ENCODE data around the gene IFNA7. TPM values are rescaled to one million over a fixed set of nuclear protein-coding genes. Genes with fewer than 3 reads are reported as not detected.

Gene IFNA7
- polyA plus RNA-seq, 2 of the 4 experiments (the other 2 are of a cell fraction), result not detected

GRCh38 chr9:21153336-21154017, 48.5 kb downstream of the IFNA7 start:
- no peaks in the 10 kb centered on the region for H3K4me1 ChIP-seq
- H3K4me3 ChIP-seq, result no peak overlapping the region
- DNase-seq (ENCODE audit: low read depth in 1 of 2, low spot score in 1 of 2) (peak in 1 of 2 experiments; percentile 3), ATAC-seq (peak; percentile 77 to 80), FAIRE-seq (no peak)
- 35% methylated on average over 3 of the region's 3 CpGs for WGBS (ENCODE audit: missing lambda C conversion rate)
- H3K4me2 ChIP-seq, result no peak overlapping the region
- ChIA-PET CTCF (interaction anchor here (0.5 to 1.4 kb wide), 5 partner anchors 9 to 255 kb away, joined by 3 to 4 read pairs (median 3); partner anchors contain the start of gene IFNA8), POLR2A (no interaction called here)
- no peak overlapping the region for H3K27ac ChIP-seq
- peaks cover 5% of the 10 kb centered on the region; the same call in 2 of the 3 replicates for H3K9me3 ChIP-seq
- TF ChIP-seq, protein P1, sequence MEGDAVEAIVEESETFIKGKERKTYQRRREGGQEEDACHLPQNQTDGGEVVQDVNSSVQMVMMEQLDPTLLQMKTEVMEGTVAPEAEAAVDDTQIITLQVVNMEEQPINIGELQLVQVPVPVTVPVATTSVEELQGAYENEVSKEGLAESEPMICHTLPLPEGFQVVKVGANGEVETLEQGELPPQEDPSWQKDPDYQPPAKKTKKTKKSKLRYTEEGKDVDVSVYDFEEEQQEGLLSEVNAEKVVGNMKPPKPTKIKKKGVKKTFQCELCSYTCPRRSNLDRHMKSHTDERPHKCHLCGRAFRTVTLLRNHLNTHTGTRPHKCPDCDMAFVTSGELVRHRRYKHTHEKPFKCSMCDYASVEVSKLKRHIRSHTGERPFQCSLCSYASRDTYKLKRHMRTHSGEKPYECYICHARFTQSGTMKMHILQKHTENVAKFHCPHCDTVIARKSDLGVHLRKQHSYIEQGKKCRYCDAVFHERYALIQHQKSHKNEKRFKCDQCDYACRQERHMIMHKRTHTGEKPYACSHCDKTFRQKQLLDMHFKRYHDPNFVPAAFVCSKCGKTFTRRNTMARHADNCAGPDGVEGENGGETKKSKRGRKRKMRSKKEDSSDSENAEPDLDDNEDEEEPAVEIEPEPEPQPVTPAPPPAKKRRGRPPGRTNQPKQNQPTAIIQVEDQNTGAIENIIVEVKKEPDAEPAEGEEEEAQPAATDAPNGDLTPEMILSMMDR (IDR thresholded peaks at IDR 0.05), result no peak
- TF ChIP-seq FOSL2 (IDR thresholded peaks at IDR 0.05), result no peak
- no peak for TF ChIP-seq FOSL2 (CRISPR knock-in tag; IDR thresholded peaks at IDR 0.05)
- TF ChIP-seq, protein P2, sequence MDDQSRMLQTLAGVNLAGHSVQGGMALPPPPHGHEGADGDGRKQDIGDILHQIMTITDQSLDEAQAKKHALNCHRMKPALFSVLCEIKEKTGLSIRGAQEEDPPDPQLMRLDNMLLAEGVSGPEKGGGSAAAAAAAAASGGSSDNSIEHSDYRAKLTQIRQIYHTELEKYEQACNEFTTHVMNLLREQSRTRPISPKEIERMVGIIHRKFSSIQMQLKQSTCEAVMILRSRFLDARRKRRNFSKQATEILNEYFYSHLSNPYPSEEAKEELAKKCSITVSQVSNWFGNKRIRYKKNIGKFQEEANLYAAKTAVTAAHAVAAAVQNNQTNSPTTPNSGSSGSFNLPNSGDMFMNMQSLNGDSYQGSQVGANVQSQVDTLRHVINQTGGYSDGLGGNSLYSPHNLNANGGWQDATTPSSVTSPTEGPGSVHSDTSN (IDR thresholded peaks at IDR 0.05), result no peak
- no peak for TF ChIP-seq CBX8 (IDR thresholded peaks at IDR 0.05)
- TF ChIP-seq HOXA7 (CRISPR knock-in tag; IDR thresholded peaks at IDR 0.05), result no peak
- TF ChIP-seq JUNB (IDR thresholded peaks at IDR 0.05), result no peak
- no peak for TF ChIP-seq BCL3 (IDR thresholded peaks at IDR 0.05)
- no peak for TF ChIP-seq CBX2 (IDR thresholded peaks at IDR 0.05; ENCODE audit: borderline replicate concordance, low read depth)
- TF ChIP-seq GATA3 (IDR thresholded peaks at IDR 0.05; ENCODE audit: borderline replicate concordance), result no peak
- TF ChIP-seq EHMT2 (IDR thresholded peaks at IDR 0.05; ENCODE audit: low read depth), result no peak
- TF ChIP-seq NFE2L2 (conservative IDR thresholded peaks at IDR 0.05; ENCODE audit: low read length), result no peak
- no peak for TF ChIP-seq RNF2 (IDR thresholded peaks at IDR 0.05; ENCODE audit: borderline replicate concordance, low read depth)
- TF ChIP-seq POLR2A (IDR thresholded peaks at IDR 0.05; ENCODE audit: low read length), result no peak
- TF ChIP-seq EP300 (IDR thresholded peaks at IDR 0.05), result no peak
- TF ChIP-seq, protein P3, sequence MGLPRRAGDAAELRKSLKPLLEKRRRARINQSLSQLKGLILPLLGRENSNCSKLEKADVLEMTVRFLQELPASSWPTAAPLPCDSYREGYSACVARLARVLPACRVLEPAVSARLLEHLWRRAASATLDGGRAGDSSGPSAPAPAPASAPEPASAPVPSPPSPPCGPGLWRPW (IDR thresholded peaks at IDR 0.05), result no peak
- no peak for TF ChIP-seq MAZ (IDR thresholded peaks at IDR 0.05; ENCODE audit: borderline replicate concordance, low read depth, low read length)
- no peak for TF ChIP-seq RAD21 (conservative IDR thresholded peaks at IDR 0.05 in 1 of 2, IDR thresholded peaks at IDR 0.05 in 1 of 2)
- no peak for TF ChIP-seq ESRRA (IDR thresholded peaks at IDR 0.05; ENCODE audit: borderline replicate concordance, low read length)
- TF ChIP-seq TFCP2L1 (CRISPR knock-in tag; IDR thresholded peaks at IDR 0.05), result no peak

Small RNA genes lying within 50 kb of the gene (small RNA-seq; reads per million reads assigned to genes)
- 0 reads per million in 6 experiments for gene RF00019

Other genes starting within 250 kb of the IFNA7 start
- gene HACD4, start 170.6 kb downstream of the IFNA7 start, polyA plus RNA-seq (2011; rRNA removed), result 4.1 and 4.4 TPM in 2 replicates
- gene HACD4, start 170.6 kb downstream of the IFNA7 start, polyA plus RNA-seq (2017; fragmentation: RNase III; extraction: RNeasy Plus Mini Kit Qiagen cat#74134 plus additional on column Dnase treatment), result 1.4 to 1.8 TPM (median 1.5 TPM) in 3 replicates
- gene IFNB1, start 124.3 kb downstream of the IFNA7 start, polyA plus RNA-seq (2011; rRNA removed), result not detected in 2 replicates
- gene IFNB1, start 124.3 kb downstream of the IFNA7 start, polyA plus RNA-seq (2017; fragmentation: RNase III; extraction: RNeasy Plus Mini Kit Qiagen cat#74134 plus additional on column Dnase treatment), result not detected in 3 replicates
- gene IFNW1, start 60.4 kb downstream of the IFNA7 start, polyA plus RNA-seq (2011; rRNA removed), result not detected in 2 replicates
- not detected in 3 replicates for gene IFNW1, start 60.4 kb downstream of the IFNA7 start, polyA plus RNA-seq (2017; fragmentation: RNase III; extraction: RNeasy Plus Mini Kit Qiagen cat#74134 plus additional on column Dnase treatment)
- not detected in 2 replicates for gene IFNA21, start 35.5 kb downstream of the IFNA7 start, polyA plus RNA-seq (2011; rRNA removed)
- not detected in 3 replicates for gene IFNA21, start 35.5 kb downstream of the IFNA7 start, polyA plus RNA-seq (2017; fragmentation: RNase III; extraction: RNeasy Plus Mini Kit Qiagen cat#74134 plus additional on column Dnase treatment)
- not detected in 2 replicates for gene IFNA4, start 14.6 kb downstream of the IFNA7 start, polyA plus RNA-seq (2011; rRNA removed)
- not detected in 3 replicates for gene IFNA4, start 14.6 kb downstream of the IFNA7 start, polyA plus RNA-seq (2017; fragmentation: RNase III; extraction: RNeasy Plus Mini Kit Qiagen cat#74134 plus additional on column Dnase treatment)
- gene IFNA10, start 4.9 kb upstream of the IFNA7 start, polyA plus RNA-seq (2011; rRNA removed), result not detected in 2 replicates
- gene IFNA10, start 4.9 kb upstream of the IFNA7 start, polyA plus RNA-seq (2017; fragmentation: RNase III; extraction: RNeasy Plus Mini Kit Qiagen cat#74134 plus additional on column Dnase treatment), result not detected in 3 replicates
- gene IFNA16, start 15.1 kb upstream of the IFNA7 start, polyA plus RNA-seq (2011; rRNA removed), result not detected in 2 replicates
- gene IFNA16, start 15.1 kb upstream of the IFNA7 start, polyA plus RNA-seq (2017; fragmentation: RNase III; extraction: RNeasy Plus Mini Kit Qiagen cat#74134 plus additional on column Dnase treatment), result not detected in 3 replicates
- not detected in 2 replicates for gene IFNA17, start 26.0 kb upstream of the IFNA7 start, polyA plus RNA-seq (2011; rRNA removed)
- not detected in 3 replicates for gene IFNA17, start 26.0 kb upstream of the IFNA7 start, polyA plus RNA-seq (2017; fragmentation: RNase III; extraction: RNeasy Plus Mini Kit Qiagen cat#74134 plus additional on column Dnase treatment)
- gene IFNA14, start 37.8 kb upstream of the IFNA7 start, polyA plus RNA-seq (2011; rRNA removed), result not detected in 2 replicates
- gene IFNA14, start 37.8 kb upstream of the IFNA7 start, polyA plus RNA-seq (2017; fragmentation: RNase III; extraction: RNeasy Plus Mini Kit Qiagen cat#74134 plus additional on column Dnase treatment), result not detected in 3 replicates
- not detected in 2 replicates for gene IFNA5, start 103.1 kb upstream of the IFNA7 start, polyA plus RNA-seq (2011; rRNA removed)
- gene IFNA5, start 103.1 kb upstream of the IFNA7 start, polyA plus RNA-seq (2017; fragmentation: RNase III; extraction: RNeasy Plus Mini Kit Qiagen cat#74134 plus additional on column Dnase treatment), result not detected in 3 replicates
- gene KLHL9, start 133.2 kb upstream of the IFNA7 start, polyA plus RNA-seq (2011; rRNA removed), result 25.3 and 27.4 TPM in 2 replicates
- 17.8 to 19.5 TPM (median 18.6 TPM) in 3 replicates for gene KLHL9, start 133.2 kb upstream of the IFNA7 start, polyA plus RNA-seq (2017; fragmentation: RNase III; extraction: RNeasy Plus Mini Kit Qiagen cat#74134 plus additional on column Dnase treatment)
- gene IFNA6, start 148.7 kb upstream of the IFNA7 start, polyA plus RNA-seq (2011; rRNA removed), result not detected in 2 replicates
- not detected in 3 replicates for gene IFNA6, start 148.7 kb upstream of the IFNA7 start, polyA plus RNA-seq (2017; fragmentation: RNase III; extraction: RNeasy Plus Mini Kit Qiagen cat#74134 plus additional on column Dnase treatment)
- not detected in 2 replicates for gene IFNA13, start 165.9 kb upstream of the IFNA7 start, polyA plus RNA-seq (2011; rRNA removed)
- not detected in 3 replicates for gene IFNA13, start 165.9 kb upstream of the IFNA7 start, polyA plus RNA-seq (2017; fragmentation: RNase III; extraction: RNeasy Plus Mini Kit Qiagen cat#74134 plus additional on column Dnase treatment)
- not detected in 2 replicates for gene IFNA2, start 183.2 kb upstream of the IFNA7 start, polyA plus RNA-seq (2011; rRNA removed)
- not detected in 3 replicates for gene IFNA2, start 183.2 kb upstream of the IFNA7 start, polyA plus RNA-seq (2017; fragmentation: RNase III; extraction: RNeasy Plus Mini Kit Qiagen cat#74134 plus additional on column Dnase treatment)
- not detected in 2 replicates for gene IFNA8, start 206.9 kb upstream of the IFNA7 start, polyA plus RNA-seq (2011; rRNA removed)
- not detected in 3 replicates for gene IFNA8, start 206.9 kb upstream of the IFNA7 start, polyA plus RNA-seq (2017; fragmentation: RNase III; extraction: RNeasy Plus Mini Kit Qiagen cat#74134 plus additional on column Dnase treatment)
- gene IFNA1, start 238.2 kb upstream of the IFNA7 start, polyA plus RNA-seq (2011; rRNA removed), result not detected in 2 replicates
- gene IFNA1, start 238.2 kb upstream of the IFNA7 start, polyA plus RNA-seq (2017; fragmentation: RNase III; extraction: RNeasy Plus Mini Kit Qiagen cat#74134 plus additional on column Dnase treatment), result not detected in 3 replicates